ENCODE measurements around the gene PDK2.

The PDK2 gene

GRCh38 chr17:50149417-50150353 lies 54.5 kb downstream of the PDK2 start:
- peak; percentile 54 for DNase-seq (ENCODE audit: low read depth)

- DNase-seq (ENCODE audit: low read depth): no peak
Observed at GRCh38 chr17:50150354-50151040, 55.3 kb downstream of the PDK2 start, which contains the start of gene PPP1R9B. Gene PPP1R9B, minus strand, starts transcription at chr17:50150677. Its CDS starts 164 bp downstream, at chr17:50150513.

GRCh38 chr17:50151041-50151936 lies 56.1 kb downstream of the PDK2 start:
- peak; percentile 89 for DNase-seq (ENCODE audit: low read depth)

GRCh38 chr17:50151937-50152547 lies 56.9 kb downstream of the PDK2 start:
- peak; percentile 81 for DNase-seq (ENCODE audit: low read depth)

GRCh38 chr17:50152736-50153135 lies 57.6 kb downstream of the PDK2 start:
- DNase-seq (ENCODE audit: low read depth): no peak

GRCh38 chr17:50153650-50154575 lies 58.8 kb downstream of the PDK2 start:
- DNase-seq (ENCODE audit: low read depth): peak; percentile 36

- no peak for DNase-seq (ENCODE audit: low read depth)
Observed at GRCh38 chr17:50154604-50155003, 59.5 kb downstream of the PDK2 start.

- DNase-seq (ENCODE audit: low read depth): peak; percentile 81
Observed at GRCh38 chr17:50155115-50155819, 60.1 kb downstream of the PDK2 start.

- no peak for DNase-seq (ENCODE audit: low read depth)
Observed at GRCh38 chr17:50157891-50158290, 62.7 kb downstream of the PDK2 start.

- DNase-seq (ENCODE audit: low read depth): peak; percentile 82
Observed at GRCh38 chr17:50161023-50161910, 66.1 kb downstream of the PDK2 start.

All from fibroblast of gingiva (primary cell).